ENCODE results near the gene BCL6B.

- TF ChIP-seq, protein P1, sequence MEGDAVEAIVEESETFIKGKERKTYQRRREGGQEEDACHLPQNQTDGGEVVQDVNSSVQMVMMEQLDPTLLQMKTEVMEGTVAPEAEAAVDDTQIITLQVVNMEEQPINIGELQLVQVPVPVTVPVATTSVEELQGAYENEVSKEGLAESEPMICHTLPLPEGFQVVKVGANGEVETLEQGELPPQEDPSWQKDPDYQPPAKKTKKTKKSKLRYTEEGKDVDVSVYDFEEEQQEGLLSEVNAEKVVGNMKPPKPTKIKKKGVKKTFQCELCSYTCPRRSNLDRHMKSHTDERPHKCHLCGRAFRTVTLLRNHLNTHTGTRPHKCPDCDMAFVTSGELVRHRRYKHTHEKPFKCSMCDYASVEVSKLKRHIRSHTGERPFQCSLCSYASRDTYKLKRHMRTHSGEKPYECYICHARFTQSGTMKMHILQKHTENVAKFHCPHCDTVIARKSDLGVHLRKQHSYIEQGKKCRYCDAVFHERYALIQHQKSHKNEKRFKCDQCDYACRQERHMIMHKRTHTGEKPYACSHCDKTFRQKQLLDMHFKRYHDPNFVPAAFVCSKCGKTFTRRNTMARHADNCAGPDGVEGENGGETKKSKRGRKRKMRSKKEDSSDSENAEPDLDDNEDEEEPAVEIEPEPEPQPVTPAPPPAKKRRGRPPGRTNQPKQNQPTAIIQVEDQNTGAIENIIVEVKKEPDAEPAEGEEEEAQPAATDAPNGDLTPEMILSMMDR (IDR thresholded peaks at IDR 0.05), result no peak
- no peak for TF ChIP-seq POLR2A (IDR thresholded peaks at IDR 0.05)
Measured at GRCh38 chr17:7020894-7021664, 1.8 kb upstream of the BCL6B start.

Data from esophagus squamous epithelium (tissue), 4 donors.